HCT116 (cell line): ENCODE measurements around the gene SYNDIG1. TPM values are rescaled to one million over a fixed set of nuclear protein-coding genes. Genes with fewer than 3 reads are reported as not detected.

ENCODE experiments used
- ATAC-seq: fragments of 200-7000 bp; cut with Tn5 transposase; 2 replicates; pipeline ENCODE4 v1.9.1; 2020; ENCODE audit warnings: mild to moderate bottlenecking, moderate library complexity
- BruUV-seq: library from RNA; stranded (reverse); fragments of 400-500 nt; replicated peaks from 2 replicates; lab custom pipeline; 2021; lab: Mats Ljungman, UMichigan
- CTCF ChIA-PET: fragments of 300-600 bp; sonication (Branson Sonifier 250); formaldehyde crosslinking; loops from one replicate; lab custom pipeline; 2021; ENCODE audit warnings: antibody characterized with exemption; lab: Charles Lee
- POLR2A ChIA-PET: fragments of 300-600, 350-600 bp; sonication (Branson Sonifier 250); formaldehyde crosslinking; loops from one replicate; lab custom pipeline; 2021; ENCODE audit warnings: antibody characterized with exemption; lab: Charles Lee
- RAD21 ChIA-PET, 2 experiments: fragments of 300-600 bp; sonication (Branson Sonifier 250); formaldehyde crosslinking; loops; one replicate each; lab custom pipeline; 2023; ENCODE audit warnings: low total read pairs in 2 of 2; ENCODE audit not compliant: uncharacterized antibody in 2 of 2, unreplicated experiment in 2 of 2, low non-redundant PET in 1 of 2; lab: Charles Lee
- DNase-seq: peaks from one replicate; pipeline ENCODE4 v3.0.0-alpha.2; 2010; ENCODE audit warnings: low read depth, low spot score
- H2AFZ ChIP-seq: fragments of 200-600 bp; shearing (Covaris generic), sonication (generic); 2 replicates; pipeline ENCODE4 v1.6.1; 2017; ENCODE audit warnings: low read depth, mixed run types, mixed read lengths, antibody characterized with exemption, low read length; ENCODE audit not compliant: poor library complexity, severe bottlenecking
- H3K27ac ChIP-seq: 2 replicates; pipeline ENCODE4 v1.5.1; 2012; ENCODE audit warnings: low read depth, low read length
- H3K27me3 ChIP-seq: fragments of 200-600 bp; sonication (generic); 2 replicates; pipeline ENCODE4 v1.6.1; 2016; ENCODE audit warnings: mixed run types, low read length, mixed read lengths; ENCODE audit not compliant: insufficient read depth
- H3K36me3 ChIP-seq, 2 experiments: fragments of 200-500 bp in 1 of 2; fragments of 200-600 bp in 1 of 2; sonication (Bioruptor generic) in 1 of 2; sonication (generic) in 1 of 2; 2 replicates each; pipeline versions ENCODE4 v1.5.1 to v1.6.1; 2014 to 2016; ENCODE audit warnings: low read length in 2 of 2, inconsistent platforms in 1 of 2, mixed read lengths in 1 of 2, mixed run types in 1 of 2; ENCODE audit not compliant: insufficient read depth in 2 of 2, control insufficient read depth in 1 of 2
- H3K4me1 ChIP-seq, 2 experiments: fragments of 200-600 bp in 1 of 2; sonication (generic) in 1 of 2; 2 replicates each; pipeline versions ENCODE4 v1.5.1 to v1.6.1; 2012 to 2017; ENCODE audit warnings: low read length in 2 of 2, inconsistent platforms in 1 of 2, mild to moderate bottlenecking in 1 of 2, mixed read lengths in 1 of 2, mixed run types in 1 of 2, moderate library complexity in 1 of 2; ENCODE audit not compliant: insufficient read depth in 2 of 2, control insufficient read depth in 1 of 2
- H3K4me2 ChIP-seq: fragments of 200-600 bp; sonication (generic); 2 replicates; pipeline ENCODE4 v1.6.1; 2017; ENCODE audit warnings: mixed run types, low read length, mixed read lengths
- H3K4me3 ChIP-seq, 2 experiments: fragments of 200-600 bp in 1 of 2; sonication (generic) in 1 of 2; replicated peaks in 1 of 2; 2 replicates each; pipeline ENCODE4 v1.5.1; 2011 to 2016; ENCODE audit warnings: low read length in 2 of 2, control low read depth in 1 of 2, low read depth in 1 of 2, mild to moderate bottlenecking in 1 of 2, mixed read lengths in 1 of 2, mixed run types in 1 of 2
- H3K79me2 ChIP-seq: fragments of 200-600 bp; sonication (generic); 2 replicates; pipeline ENCODE4 v1.6.1; 2017; ENCODE audit warnings: mild to moderate bottlenecking, mixed run types, low read length, moderate library complexity, mixed read lengths; ENCODE audit not compliant: insufficient read depth
- H3K9ac ChIP-seq: fragments of 200-600 bp; sonication (generic); 2 replicates; pipeline ENCODE4 v1.6.1; 2016; ENCODE audit warnings: low read length, mixed read lengths
- H3K9me2 ChIP-seq: fragments of 200-600 bp; sonication (generic), shearing (Covaris generic); 2 replicates; pipeline ENCODE4 v1.6.1; 2017; ENCODE audit warnings: mixed run types, mild to moderate bottlenecking, moderate library complexity; ENCODE audit not compliant: insufficient read depth
- H3K9me3 ChIP-seq, 2 experiments: fragments of 200-500 bp in 1 of 2; fragments of 200-600 bp in 1 of 2; sonication (Bioruptor generic) in 1 of 2; sonication (generic) in 1 of 2; 2 replicates each; pipeline ENCODE4 v1.6.1; 2014 to 2017; ENCODE audit warnings: low read length in 2 of 2, mixed read lengths in 2 of 2, inconsistent platforms in 1 of 2, low read depth in 1 of 2, mild to moderate bottlenecking in 1 of 2, mixed run types in 1 of 2, moderate library complexity in 1 of 2; ENCODE audit not compliant: control insufficient read depth in 1 of 2, insufficient read depth in 1 of 2
- H4K20me1 ChIP-seq: fragments of 200-600 bp; sonication (generic), shearing (Covaris generic); 2 replicates; pipeline ENCODE4 v1.6.1; 2017; ENCODE audit warnings: mixed run types, mild to moderate bottlenecking, moderate library complexity; ENCODE audit not compliant: insufficient read depth
- CBX3 ChIP-seq: IDR thresholded peaks from 2 replicates; pipeline ENCODE4 v1.6.1; 2012; ENCODE audit warnings: low read depth
- CEBPB ChIP-seq: IDR thresholded peaks from 2 replicates; pipeline ENCODE4 v1.6.1; 2012; ENCODE audit warnings: low read depth
- EGR1 ChIP-seq: IDR thresholded peaks from 2 replicates; pipeline ENCODE4 v1.6.1; 2012; ENCODE audit warnings: low read depth
- EZH2 ChIP-seq: fragments of 200-600 bp; sonication (generic); IDR thresholded peaks from 2 replicates; pipeline ENCODE4 v1.6.1; 2017; ENCODE audit warnings: antibody characterized with exemption, mixed run types
- EZH2phosphoT487 ChIP-seq: fragments of 200-600 bp; IDR thresholded peaks from 2 replicates; pipeline ENCODE4 v1.6.1; 2018; ENCODE audit warnings: antibody characterized with exemption, borderline replicate concordance
- JUND ChIP-seq: IDR thresholded peaks from 2 replicates; pipeline ENCODE4 v1.6.1; 2012
- MAX ChIP-seq: IDR thresholded peaks from 2 replicates; pipeline ENCODE4 v1.6.1; 2012
- POLR2A ChIP-seq: IDR thresholded peaks from 2 replicates; pipeline ENCODE4 v1.7.0; 2011; ENCODE audit warnings: borderline replicate concordance; ENCODE audit not compliant: insufficient read depth, insufficient read length; ENCODE audit errors: extremely low read depth
- POLR2AphosphoS5 ChIP-seq: IDR thresholded peaks from 2 replicates; pipeline ENCODE4 v1.6.1; 2011; ENCODE audit warnings: mild to moderate bottlenecking, low read depth, low read length, moderate library complexity
- RAD21 ChIP-seq: IDR thresholded peaks from 2 replicates; pipeline ENCODE4 v1.6.1; 2012; ENCODE audit warnings: low read depth, mild to moderate bottlenecking
- SP1 ChIP-seq: IDR thresholded peaks from 2 replicates; pipeline ENCODE4 v1.6.1; 2012; ENCODE audit warnings: low read depth
- SRF ChIP-seq: IDR thresholded peaks from 2 replicates; pipeline ENCODE4 v1.6.1; 2012; ENCODE audit warnings: low read depth
- YY1 ChIP-seq: IDR thresholded peaks from 2 replicates; pipeline ENCODE4 v1.6.1; 2011; ENCODE audit warnings: low read length, low read depth, moderate library complexity, mild to moderate bottlenecking; ENCODE audit not compliant: insufficient replicate concordance; ENCODE audit errors: extremely low read depth
- ZNF274 ChIP-seq: fragments of 200-500 bp; sonication (Bioruptor generic); IDR thresholded peaks from 2 replicates; pipeline ENCODE4 v1.6.1; 2014; ENCODE audit warnings: mild to moderate bottlenecking, low read depth, low read length, inconsistent platforms
- intact Hi-C: fragments of 100-400 bp; cut with micrococcal nuclease; formaldehyde crosslinking; loops from 2 replicates; pipeline ENCODE4 v1.10.0; 2022
- total RNA-seq: library from RNA; stranded (reverse); gene quantifications from one replicate; pipeline ENCODE4 v1.2.1, GENCODE V29; 2021; ENCODE audit not compliant: unreplicated experiment
- TF ChIP-seq, protein P1 (sequence below): IDR thresholded peaks from 2 replicates; pipeline ENCODE4 v1.6.1; 2011; ENCODE audit warnings: mild to moderate bottlenecking, low read length, moderate library complexity; ENCODE audit not compliant: insufficient replicate concordance; ENCODE audit errors: extremely low read depth

The SYNDIG1 gene
- total RNA-seq, 1 experiment from 2014 or later, result not detected

DNA sequence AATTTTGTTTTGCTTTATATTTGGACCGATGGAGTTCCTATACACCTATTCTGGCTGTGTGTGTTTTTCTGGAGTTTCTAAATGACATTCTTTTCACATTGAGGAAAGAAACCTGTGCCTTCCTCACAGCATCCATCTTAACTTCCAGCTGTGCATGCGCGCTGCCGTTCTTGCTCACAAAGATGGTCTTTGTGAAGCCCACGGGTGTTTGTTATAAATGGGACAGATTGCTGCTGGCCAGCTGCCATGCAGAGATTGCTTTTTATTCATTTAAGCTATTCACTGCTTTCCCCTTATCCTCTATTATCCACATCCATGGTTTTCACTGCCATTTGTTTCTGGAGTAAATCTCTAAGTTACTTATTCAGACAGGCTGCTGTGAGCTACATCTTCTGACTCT is 54.2 kb downstream of the SYNDIG1 start:
- ChIA-PET CTCF (no interaction called here), RAD21 (no interaction called here), POLR2A (no interaction called here)
- Histone ChIP-seq H3K27ac (no peak overlapping the region), H3K4me2 (no peak overlapping the region), H3K9ac (no peak overlapping the region), H3K4me3 (no peak overlapping the region), H3K4me1 (no peaks in the 10 kb centered on the region), H3K9me3 (no peaks in the 10 kb centered on the region), H3K36me3 (no peaks in the 10 kb centered on the region), H3K27me3 (peaks cover 8% of the 10 kb centered on the region; the same call in 1 of the 2 replicates), H3K9me2 (no peaks in the 10 kb centered on the region), H4K20me1 (no peaks in the 10 kb centered on the region), H2AFZ (no peak overlapping the region), H3K79me2 (no peaks in the 10 kb centered on the region)
- BruUV-seq, result no TSS peak
- intact Hi-C loops, result no loop called here
- ATAC-seq (no peak), DNase-seq (no peak)
- TF ChIP-seq POLR2AphosphoS5 (no peak), JUND (no peak), YY1 (no peak), EZH2phosphoT487 (no peak), MAX (no peak), EZH2 (no peak), RAD21 (no peak), SRF (no peak), CBX3 (no peak), CEBPB (no peak), ZNF274 (no peak), POLR2A (no peak), SP1 (no peak), EGR1 (no peak)
- TF ChIP-seq, protein P1, sequence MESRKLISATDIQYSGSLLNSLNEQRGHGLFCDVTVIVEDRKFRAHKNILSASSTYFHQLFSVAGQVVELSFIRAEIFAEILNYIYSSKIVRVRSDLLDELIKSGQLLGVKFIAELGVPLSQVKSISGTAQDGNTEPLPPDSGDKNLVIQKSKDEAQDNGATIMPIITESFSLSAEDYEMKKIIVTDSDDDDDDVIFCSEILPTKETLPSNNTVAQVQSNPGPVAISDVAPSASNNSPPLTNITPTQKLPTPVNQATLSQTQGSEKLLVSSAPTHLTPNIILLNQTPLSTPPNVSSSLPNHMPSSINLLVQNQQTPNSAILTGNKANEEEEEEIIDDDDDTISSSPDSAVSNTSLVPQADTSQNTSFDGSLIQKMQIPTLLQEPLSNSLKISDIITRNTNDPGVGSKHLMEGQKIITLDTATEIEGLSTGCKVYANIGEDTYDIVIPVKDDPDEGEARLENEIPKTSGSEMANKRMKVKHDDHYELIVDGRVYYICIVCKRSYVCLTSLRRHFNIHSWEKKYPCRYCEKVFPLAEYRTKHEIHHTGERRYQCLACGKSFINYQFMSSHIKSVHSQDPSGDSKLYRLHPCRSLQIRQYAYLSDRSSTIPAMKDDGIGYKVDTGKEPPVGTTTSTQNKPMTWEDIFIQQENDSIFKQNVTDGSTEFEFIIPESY, result no peak
